B cell (primary cell): Measurements from ENCODE around the gene GNGT2.

Experiments used
- CTCF ChIP-seq: fragments of 200-600 bp; IDR thresholded peaks from one replicate; pipeline ENCODE4 v1.8.0; 2022; ENCODE audit warnings: antibody characterized with exemption, mild to moderate bottlenecking
- EZH2 ChIP-seq: IDR thresholded peaks from 2 replicates; pipeline ENCODE4 v1.6.1; 2012; ENCODE audit warnings: borderline replicate concordance, low read depth, mild to moderate bottlenecking, moderate library complexity, low read length; ENCODE audit not compliant: insufficient read depth, poor library complexity, severe bottlenecking

GRCh38 chr17:49197346-49197998 is 12.9 kb downstream of the GNGT2 start:
- TF ChIP-seq CTCF (no peak), EZH2 (no peak)
